Uterus (tissue), 2 donors: Measurements from ENCODE around the gene THOC3.
"Not testable (repeated sequence)": the region's sequence is repeated elsewhere in the genome, so short reads cannot be mapped to it uniquely, and the experiment has no call there.

Experiments used
- CTCF ChIP-seq, 4 experiments: fragments of 200-600 bp in 2 of 4; fragments of 450-650 bp in 2 of 4; sonication (generic) in 2 of 4; IDR thresholded peaks; one replicate each; pipeline ENCODE4 v1.5.1; 2016 to 2019; ENCODE audit warnings: antibody characterized with exemption in 4 of 4, mild to moderate bottlenecking in 2 of 4, moderate library complexity in 1 of 4
- POLR2A ChIP-seq, 2 donors: fragments of 450-650 bp; IDR thresholded peaks; one replicate each; pipeline ENCODE4 v1.6.1; 2016; ENCODE audit warnings: antibody characterized with exemption in 2 of 2, mild to moderate bottlenecking in 1 of 2, moderate library complexity in 1 of 2

GRCh38 chr5:175996791-175997190, 28.7 kb upstream of the THOC3 start:
- not testable (repeated sequence) for TF ChIP-seq CTCF, POLR2A (IDR thresholded peaks at IDR 0.05)
